HG03469 (cell line): Measurements from ENCODE around the gene TBC1D8.

Experiments used
- ATAC-seq: cut with Tn5 transposase; IDR thresholded peaks from one replicate; pipeline ENCODE4 v1.9.1; 2021; ENCODE audit warnings: mild to moderate bottlenecking, moderate library complexity, moderate number of reproducible peaks; ENCODE audit not compliant: unreplicated experiment

The TBC1D8 gene

GRCh38 chr2:101139495-101139894, 11.7 kb downstream of the TBC1D8 start:
- ATAC-seq: no peak

GRCh38 chr2:101135412-101136296, 15.5 kb downstream of the TBC1D8 start:
- ATAC-seq: no peak

GRCh38 chr2:101133492-101134100, 17.6 kb downstream of the TBC1D8 start:
- ATAC-seq: no peak

GRCh38 chr2:101132202-101132601, 19.0 kb downstream of the TBC1D8 start:
- ATAC-seq: no peak

- ATAC-seq: no peak
Observed at GRCh38 chr2:101130081-101130480, 21.1 kb downstream of the TBC1D8 start.

GRCh38 chr2:101127319-101128056, 23.7 kb downstream of the TBC1D8 start:
- ATAC-seq: no peak

GRCh38 chr2:101125808-101126207, 25.4 kb downstream of the TBC1D8 start:
- ATAC-seq: no peak

GRCh38 chr2:101125374-101125773, 25.8 kb downstream of the TBC1D8 start:
- ATAC-seq: no peak

GRCh38 chr2:101124643-101125366, 26.4 kb downstream of the TBC1D8 start:
- ATAC-seq: no peak

GRCh38 chr2:101123795-101124471, 27.2 kb downstream of the TBC1D8 start:
- ATAC-seq: no peak

- no peak for ATAC-seq
Observed at GRCh38 chr2:101121174-101121573, 30.0 kb downstream of the TBC1D8 start.

- ATAC-seq: no peak
Observed at GRCh38 chr2:101120124-101120996, 30.8 kb downstream of the TBC1D8 start.

GRCh38 chr2:101119431-101119830, 31.8 kb downstream of the TBC1D8 start:
- no peak for ATAC-seq

- no peak for ATAC-seq
Observed at GRCh38 chr2:101116841-101117552, 34.2 kb downstream of the TBC1D8 start.

GRCh38 chr2:101116348-101116747, 34.8 kb downstream of the TBC1D8 start:
- no peak for ATAC-seq

GRCh38 chr2:101115664-101116063, 35.5 kb downstream of the TBC1D8 start:
- ATAC-seq: no peak

- no peak for ATAC-seq
Observed at GRCh38 chr2:101114815-101115214, 36.4 kb downstream of the TBC1D8 start.

- ATAC-seq: no peak
Observed at GRCh38 chr2:101114268-101114783, 36.9 kb downstream of the TBC1D8 start.
